ENCODE results near the gene TAC3.

DNA sequence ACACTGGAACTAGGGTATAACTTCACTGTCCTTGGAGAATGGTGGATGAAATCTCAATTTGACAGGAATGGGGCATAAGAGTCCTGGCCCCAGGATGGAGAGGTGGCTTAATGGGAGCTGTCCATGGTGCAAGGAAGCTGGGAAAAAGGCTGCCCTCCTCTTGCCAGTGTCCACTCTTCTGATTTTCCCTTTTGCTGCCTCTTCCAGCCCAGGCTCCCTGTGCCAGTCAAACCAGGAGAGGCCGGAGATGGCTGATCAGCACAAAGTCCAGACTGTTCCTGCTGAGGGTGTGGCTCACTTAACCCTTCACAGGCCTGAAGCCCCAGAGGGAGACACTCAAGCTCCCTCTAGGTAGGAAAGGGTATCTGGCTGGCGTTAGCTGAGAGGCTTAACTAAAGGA is 33.6 kb upstream of the TAC3 start, which contains the start of gene MYO1A:
- no peak for TF ChIP-seq POLR2A (IDR thresholded peaks at IDR 0.05)
- TF ChIP-seq, protein P1, sequence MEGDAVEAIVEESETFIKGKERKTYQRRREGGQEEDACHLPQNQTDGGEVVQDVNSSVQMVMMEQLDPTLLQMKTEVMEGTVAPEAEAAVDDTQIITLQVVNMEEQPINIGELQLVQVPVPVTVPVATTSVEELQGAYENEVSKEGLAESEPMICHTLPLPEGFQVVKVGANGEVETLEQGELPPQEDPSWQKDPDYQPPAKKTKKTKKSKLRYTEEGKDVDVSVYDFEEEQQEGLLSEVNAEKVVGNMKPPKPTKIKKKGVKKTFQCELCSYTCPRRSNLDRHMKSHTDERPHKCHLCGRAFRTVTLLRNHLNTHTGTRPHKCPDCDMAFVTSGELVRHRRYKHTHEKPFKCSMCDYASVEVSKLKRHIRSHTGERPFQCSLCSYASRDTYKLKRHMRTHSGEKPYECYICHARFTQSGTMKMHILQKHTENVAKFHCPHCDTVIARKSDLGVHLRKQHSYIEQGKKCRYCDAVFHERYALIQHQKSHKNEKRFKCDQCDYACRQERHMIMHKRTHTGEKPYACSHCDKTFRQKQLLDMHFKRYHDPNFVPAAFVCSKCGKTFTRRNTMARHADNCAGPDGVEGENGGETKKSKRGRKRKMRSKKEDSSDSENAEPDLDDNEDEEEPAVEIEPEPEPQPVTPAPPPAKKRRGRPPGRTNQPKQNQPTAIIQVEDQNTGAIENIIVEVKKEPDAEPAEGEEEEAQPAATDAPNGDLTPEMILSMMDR (IDR thresholded peaks at IDR 0.05) = no peak
